Measurements from ENCODE around the gene PTGER3. TPM values are rescaled to one million over a fixed set of nuclear protein-coding genes. Genes with fewer than 3 reads are reported as not detected.

Gene PTGER3
- total and polyA plus RNA-seq, 2 experiments from 2014 or later = 0.45 to 1.6 TPM

- H4K20me1 ChIP-seq (replicated peaks; ENCODE audit: insufficient read depth) = no peaks in the 10 kb centered on the region
- no peak for DNase-seq (ENCODE audit: low spot score)
- TF ChIP-seq ZNF114 (CRISPR knock-in tag; IDR thresholded peaks at IDR 0.05) = no peak
- no peak for TF ChIP-seq REST (IDR thresholded peaks at IDR 0.05; ENCODE audit: unreplicated experiment)
- no peak for TF ChIP-seq POLR2AphosphoS5 (IDR thresholded peaks at IDR 0.05; ENCODE audit: low read depth)
- no peak for TF ChIP-seq NANOG (IDR thresholded peaks at IDR 0.05; ENCODE audit: borderline replicate concordance)
- no peak for TF ChIP-seq STAT1 (IDR thresholded peaks at IDR 0.05; ENCODE audit: unreplicated experiment)
- no peak for TF ChIP-seq ZNF331 (CRISPR knock-in tag; IDR thresholded peaks at IDR 0.05; ENCODE audit: low read depth)
- no peaks in the 10 kb centered on the region for H3K27me3 Mint-ChIP-seq (ENCODE audit: insufficient read depth, low read depth, poor library complexity)
- H3K4me1 Mint-ChIP-seq = no peaks in the 10 kb centered on the region
- no peak for ATAC-seq
- H2AFZ ChIP-seq = no peak overlapping the region
- no peak overlapping the region for H3K4me3 ChIP-seq
- H3K4me3 Mint-ChIP-seq = no peak overlapping the region
- H3F3A ChIP-seq (replicated peaks; ENCODE audit: low read depth) = no peaks in the 10 kb centered on the region
- H3K36me3 Mint-ChIP-seq (ENCODE audit: low read depth) = no peaks in the 10 kb centered on the region
- H3K27ac ChIP-seq (ENCODE audit: low read depth) = no peak overlapping the region
- no peaks in the 10 kb centered on the region for H3K27me3 ChIP-seq (ENCODE audit: insufficient read depth)
- H3K9me3 Mint-ChIP-seq = no peaks in the 10 kb centered on the region
- no peak overlapping the region for H3K27ac Mint-ChIP-seq
- H3K4me2 ChIP-seq = no peak overlapping the region
- H3K9me2 ChIP-seq (ENCODE audit: insufficient read depth) = peaks cover 3% of the 10 kb centered on the region; the same call in 1 of the 2 replicates
- no peaks in the 10 kb centered on the region for H3K79me2 ChIP-seq (replicated peaks; ENCODE audit: insufficient read depth)
- H3K4me1 ChIP-seq (ENCODE audit: insufficient read depth) = no peaks in the 10 kb centered on the region
- no peaks in the 10 kb centered on the region for H3K36me3 ChIP-seq (ENCODE audit: insufficient read depth)
These were observed 99.1 kb downstream of the PTGER3 start for GRCh38 chr1:70948396-70949017.

- no peaks in the 10 kb centered on the region for H3F3A ChIP-seq (replicated peaks; ENCODE audit: low read depth)
- ATAC-seq = no peak
- TF ChIP-seq EZH2 (IDR thresholded peaks at IDR 0.05; ENCODE audit: low read depth, unreplicated experiment) (no peak), CTCF (conservative IDR thresholded peaks at IDR 0.05; ENCODE audit: low read depth in 2 of 2) (no peak), CREB1 (CRISPR knock-in tag; IDR thresholded peaks at IDR 0.05; ENCODE audit: low read depth) (no peak), NANOG (IDR thresholded peaks at IDR 0.05; ENCODE audit: borderline replicate concordance) (no peak), STAT1 (IDR thresholded peaks at IDR 0.05; ENCODE audit: unreplicated experiment) (no peak)
- TF ChIP-seq, protein P1, sequence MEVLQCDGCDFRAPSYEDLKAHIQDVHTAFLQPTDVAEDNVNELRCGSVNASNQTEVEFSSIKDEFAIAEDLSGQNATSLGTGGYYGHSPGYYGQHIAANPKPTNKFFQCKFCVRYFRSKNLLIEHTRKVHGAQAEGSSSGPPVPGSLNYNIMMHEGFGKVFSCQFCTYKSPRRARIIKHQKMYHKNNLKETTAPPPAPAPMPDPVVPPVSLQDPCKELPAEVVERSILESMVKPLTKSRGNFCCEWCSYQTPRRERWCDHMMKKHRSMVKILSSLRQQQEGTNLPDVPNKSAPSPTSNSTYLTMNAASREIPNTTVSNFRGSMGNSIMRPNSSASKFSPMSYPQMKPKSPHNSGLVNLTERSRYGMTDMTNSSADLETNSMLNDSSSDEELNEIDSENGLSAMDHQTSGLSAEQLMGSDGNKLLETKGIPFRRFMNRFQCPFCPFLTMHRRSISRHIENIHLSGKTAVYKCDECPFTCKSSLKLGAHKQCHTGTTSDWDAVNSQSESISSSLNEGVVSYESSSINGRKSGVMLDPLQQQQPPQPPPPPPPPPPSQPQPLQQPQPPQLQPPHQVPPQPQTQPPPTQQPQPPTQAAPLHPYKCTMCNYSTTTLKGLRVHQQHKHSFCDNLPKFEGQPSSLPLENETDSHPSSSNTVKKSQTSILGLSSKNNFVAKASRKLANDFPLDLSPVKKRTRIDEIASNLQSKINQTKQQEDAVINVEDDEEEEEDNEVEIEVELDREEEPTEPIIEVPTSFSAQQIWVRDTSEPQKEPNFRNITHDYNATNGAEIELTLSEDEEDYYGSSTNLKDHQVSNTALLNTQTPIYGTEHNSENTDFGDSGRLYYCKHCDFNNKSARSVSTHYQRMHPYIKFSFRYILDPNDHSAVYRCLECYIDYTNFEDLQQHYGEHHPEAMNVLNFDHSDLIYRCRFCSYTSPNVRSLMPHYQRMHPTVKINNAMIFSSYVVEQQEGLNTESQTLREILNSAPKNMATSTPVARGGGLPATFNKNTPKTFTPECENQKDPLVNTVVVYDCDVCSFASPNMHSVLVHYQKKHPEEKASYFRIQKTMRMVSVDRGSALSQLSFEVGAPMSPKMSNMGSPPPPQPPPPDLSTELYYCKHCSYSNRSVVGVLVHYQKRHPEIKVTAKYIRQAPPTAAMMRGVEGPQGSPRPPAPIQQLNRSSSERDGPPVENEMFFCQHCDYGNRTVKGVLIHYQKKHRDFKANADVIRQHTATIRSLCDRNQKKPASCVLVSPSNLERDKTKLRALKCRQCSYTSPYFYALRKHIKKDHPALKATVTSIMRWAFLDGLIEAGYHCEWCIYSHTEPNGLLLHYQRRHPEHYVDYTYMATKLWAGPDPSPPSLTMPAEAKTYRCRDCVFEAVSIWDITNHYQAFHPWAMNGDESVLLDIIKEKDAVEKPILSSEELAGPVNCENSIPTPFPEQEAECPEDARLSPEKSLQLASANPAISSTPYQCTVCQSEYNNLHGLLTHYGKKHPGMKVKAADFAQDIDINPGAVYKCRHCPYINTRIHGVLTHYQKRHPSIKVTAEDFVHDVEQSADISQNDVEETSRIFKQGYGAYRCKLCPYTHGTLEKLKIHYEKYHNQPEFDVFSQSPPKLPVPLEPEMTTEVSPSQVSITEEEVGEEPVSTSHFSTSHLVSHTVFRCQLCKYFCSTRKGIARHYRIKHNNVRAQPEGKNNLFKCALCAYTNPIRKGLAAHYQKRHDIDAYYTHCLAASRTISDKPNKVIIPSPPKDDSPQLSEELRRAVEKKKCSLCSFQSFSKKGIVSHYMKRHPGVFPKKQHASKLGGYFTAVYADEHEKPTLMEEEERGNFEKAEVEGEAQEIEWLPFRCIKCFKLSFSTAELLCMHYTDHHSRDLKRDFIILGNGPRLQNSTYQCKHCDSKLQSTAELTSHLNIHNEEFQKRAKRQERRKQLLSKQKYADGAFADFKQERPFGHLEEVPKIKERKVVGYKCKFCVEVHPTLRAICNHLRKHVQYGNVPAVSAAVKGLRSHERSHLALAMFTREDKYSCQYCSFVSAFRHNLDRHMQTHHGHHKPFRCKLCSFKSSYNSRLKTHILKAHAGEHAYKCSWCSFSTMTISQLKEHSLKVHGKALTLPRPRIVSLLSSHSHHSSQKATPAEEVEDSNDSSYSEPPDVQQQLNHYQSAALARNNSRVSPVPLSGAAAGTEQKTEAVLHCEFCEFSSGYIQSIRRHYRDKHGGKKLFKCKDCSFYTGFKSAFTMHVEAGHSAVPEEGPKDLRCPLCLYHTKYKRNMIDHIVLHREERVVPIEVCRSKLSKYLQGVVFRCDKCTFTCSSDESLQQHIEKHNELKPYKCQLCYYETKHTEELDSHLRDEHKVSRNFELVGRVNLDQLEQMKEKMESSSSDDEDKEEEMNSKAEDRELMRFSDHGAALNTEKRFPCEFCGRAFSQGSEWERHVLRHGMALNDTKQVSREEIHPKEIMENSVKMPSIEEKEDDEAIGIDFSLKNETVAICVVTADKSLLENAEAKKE (CRISPR knock-in tag; IDR thresholded peaks at IDR 0.05) = no peak
These were observed 99.8 kb downstream of the PTGER3 start for GRCh38 chr1:70947835-70948234.

More at GRCh38 chr1:70947835-70948234, 99.8 kb downstream of the PTGER3 start:
- Histone ChIP-seq H3K79me2 (replicated peaks; ENCODE audit: insufficient read depth) (no peaks in the 10 kb centered on the region), H3K36me3 (ENCODE audit: insufficient read depth) (no peaks in the 10 kb centered on the region), H3K27ac (ENCODE audit: low read depth) (no peak overlapping the region), H3K4me1 (ENCODE audit: insufficient read depth) (no peaks in the 10 kb centered on the region), H3K4me3 (no peak overlapping the region), H3K9me2 (ENCODE audit: insufficient read depth) (peaks cover 3% of the 10 kb centered on the region; the same call in 1 of the 2 replicates), H3K27me3 (ENCODE audit: insufficient read depth) (no peaks in the 10 kb centered on the region), H3K4me2 (no peak overlapping the region), H2AFZ (no peak overlapping the region), H4K20me1 (replicated peaks; ENCODE audit: insufficient read depth) (no peaks in the 10 kb centered on the region)
- Mint-ChIP-seq H3K27ac (no peak overlapping the region), H3K27me3 (ENCODE audit: insufficient read depth, low read depth, poor library complexity) (no peaks in the 10 kb centered on the region), H3K36me3 (ENCODE audit: low read depth) (no peaks in the 10 kb centered on the region), H3K9me3 (no peaks in the 10 kb centered on the region), H3K4me1 (no peaks in the 10 kb centered on the region), H3K4me3 (no peak overlapping the region)
- DNase-seq (ENCODE audit: low spot score) = no peak

Data from GM23338 (cell line).